ENCODE measurements around the gene SPECC1L. TPM values are rescaled to one million over a fixed set of nuclear protein-coding genes. Genes with fewer than 3 reads are reported as not detected.

Gene SPECC1L
- polyA plus RNA-seq, 2 donors, result 11.0 to 11.4 TPM

GRCh38 chr22:24460418-24461089 lies 189.9 kb downstream of the SPECC1L start:
- no peaks in the 10 kb centered on the region for H3K4me1 ChIP-seq (ENCODE audit: control insufficient read depth in 2 of 2, insufficient read depth in 2 of 2, low read length in 1 of 2)
- WGBS, 2 donors, result 68 to 78% methylated on average over 10 of the region's 10 CpGs
- H3K27ac ChIP-seq (ENCODE audit: low read depth in 2 of 2, low read length in 1 of 2), result no peak overlapping the region
- no peaks in the 10 kb centered on the region for H3K27me3 ChIP-seq (ENCODE audit: control insufficient read depth in 1 of 2, insufficient read depth in 2 of 2, low read length in 2 of 2)
- H3K4me3 ChIP-seq (ENCODE audit: low read depth in 1 of 2, low read length in 2 of 2), result no peak overlapping the region
- H3K9me3 ChIP-seq (ENCODE audit: control insufficient read depth in 2 of 2, insufficient read depth in 1 of 2, low read depth in 1 of 2, low read length in 1 of 2), result no peaks in the 10 kb centered on the region
- H3K36me3 ChIP-seq (ENCODE audit: control insufficient read depth in 2 of 2, insufficient read depth in 2 of 2, low read length in 1 of 2), result no peaks in the 10 kb centered on the region

GRCh38 chr22:24463071-24463760 lies 192.6 kb downstream of the SPECC1L start:
- no peak overlapping the region for H3K27ac ChIP-seq (ENCODE audit: low read depth in 2 of 2, low read length in 1 of 2)
- H3K36me3 ChIP-seq (ENCODE audit: control insufficient read depth in 2 of 2, insufficient read depth in 2 of 2, low read length in 1 of 2), result no peaks in the 10 kb centered on the region
- 76 to 79% methylated on average over 6 of the region's 6 CpGs for WGBS, 2 donors

GRCh38 chr22:24465566-24465965 lies 194.9 kb downstream of the SPECC1L start:
- Histone ChIP-seq H3K27ac (ENCODE audit: low read depth in 2 of 2, low read length in 1 of 2) (no peak overlapping the region), H3K4me3 (ENCODE audit: low read depth in 1 of 2, low read length in 2 of 2) (no peak overlapping the region)

More at GRCh38 chr22:24463071-24463760, 192.6 kb downstream of the SPECC1L start:
- Histone ChIP-seq H3K9me3 (ENCODE audit: control insufficient read depth in 2 of 2, insufficient read depth in 1 of 2, low read depth in 1 of 2, low read length in 1 of 2) (no peaks in the 10 kb centered on the region), H3K27me3 (ENCODE audit: control insufficient read depth in 1 of 2, insufficient read depth in 2 of 2, low read length in 2 of 2) (no peaks in the 10 kb centered on the region), H3K4me3 (ENCODE audit: low read depth in 1 of 2, low read length in 2 of 2) (no peak overlapping the region), H3K4me1 (ENCODE audit: control insufficient read depth in 2 of 2, insufficient read depth in 2 of 2, low read length in 1 of 2) (no peaks in the 10 kb centered on the region)

GRCh38 chr22:24465975-24466374 lies 195.3 kb downstream of the SPECC1L start:
- no peak overlapping the region for H3K4me3 ChIP-seq (ENCODE audit: low read depth in 1 of 2, low read length in 2 of 2)
- 96 to 98% methylated on average over 3 of the region's 3 CpGs for WGBS, 2 donors
- H3K9me3 ChIP-seq (ENCODE audit: control insufficient read depth in 2 of 2, insufficient read depth in 1 of 2, low read depth in 1 of 2, low read length in 1 of 2), result no peaks in the 10 kb centered on the region
- H3K27me3 ChIP-seq (ENCODE audit: control insufficient read depth in 1 of 2, insufficient read depth in 2 of 2, low read length in 2 of 2), result no peaks in the 10 kb centered on the region
- no peaks in the 10 kb centered on the region for H3K4me1 ChIP-seq (ENCODE audit: control insufficient read depth in 2 of 2, insufficient read depth in 2 of 2, low read length in 1 of 2)
- H3K36me3 ChIP-seq (ENCODE audit: control insufficient read depth in 2 of 2, insufficient read depth in 2 of 2, low read length in 1 of 2), result no peaks in the 10 kb centered on the region
- no peak overlapping the region for H3K27ac ChIP-seq (ENCODE audit: low read depth in 2 of 2, low read length in 1 of 2)

More at GRCh38 chr22:24465566-24465965, 194.9 kb downstream of the SPECC1L start:
- WGBS, 2 donors, result 72 to 76% methylated on average over 5 of the region's 5 CpGs
- no peaks in the 10 kb centered on the region for H3K36me3 ChIP-seq (ENCODE audit: control insufficient read depth in 2 of 2, insufficient read depth in 2 of 2, low read length in 1 of 2)
- H3K4me1 ChIP-seq (ENCODE audit: control insufficient read depth in 2 of 2, insufficient read depth in 2 of 2, low read length in 1 of 2), result no peaks in the 10 kb centered on the region
- H3K27me3 ChIP-seq (ENCODE audit: control insufficient read depth in 1 of 2, insufficient read depth in 2 of 2, low read length in 2 of 2), result no peaks in the 10 kb centered on the region
- no peaks in the 10 kb centered on the region for H3K9me3 ChIP-seq (ENCODE audit: control insufficient read depth in 2 of 2, insufficient read depth in 1 of 2, low read depth in 1 of 2, low read length in 1 of 2)

- Histone ChIP-seq H3K4me3 (ENCODE audit: low read depth in 1 of 2, low read length in 2 of 2) (no peak overlapping the region), H3K27me3 (ENCODE audit: control insufficient read depth in 1 of 2, insufficient read depth in 2 of 2, low read length in 2 of 2) (no peaks in the 10 kb centered on the region), H3K9me3 (ENCODE audit: control insufficient read depth in 2 of 2, insufficient read depth in 1 of 2, low read depth in 1 of 2, low read length in 1 of 2) (no peaks in the 10 kb centered on the region), H3K4me1 (ENCODE audit: control insufficient read depth in 2 of 2, insufficient read depth in 2 of 2, low read length in 1 of 2) (no peaks in the 10 kb centered on the region), H3K36me3 (ENCODE audit: control insufficient read depth in 2 of 2, insufficient read depth in 2 of 2, low read length in 1 of 2) (no peaks in the 10 kb centered on the region), H3K27ac (ENCODE audit: low read depth in 2 of 2, low read length in 1 of 2) (no peak overlapping the region)
- 51 to 77% methylated on average over 1 of the region's 1 CpG for WGBS, 2 donors
Observed at GRCh38 chr22:24466716-24467328, 196.2 kb downstream of the SPECC1L start.

- 72 to 78% methylated on average over 2 of the region's 2 CpGs for WGBS, 2 donors
- Histone ChIP-seq H3K27me3 (ENCODE audit: control insufficient read depth in 1 of 2, insufficient read depth in 2 of 2, low read length in 2 of 2) (no peaks in the 10 kb centered on the region), H3K36me3 (ENCODE audit: control insufficient read depth in 2 of 2, insufficient read depth in 2 of 2, low read length in 1 of 2) (no peaks in the 10 kb centered on the region), H3K9me3 (ENCODE audit: control insufficient read depth in 2 of 2, insufficient read depth in 1 of 2, low read depth in 1 of 2, low read length in 1 of 2) (no peaks in the 10 kb centered on the region), H3K4me3 (ENCODE audit: low read depth in 1 of 2, low read length in 2 of 2) (no peak overlapping the region), H3K27ac (ENCODE audit: low read depth in 2 of 2, low read length in 1 of 2) (no peak overlapping the region), H3K4me1 (ENCODE audit: control insufficient read depth in 2 of 2, insufficient read depth in 2 of 2, low read length in 1 of 2) (no peaks in the 10 kb centered on the region)
Observed at GRCh38 chr22:24467340-24467739, 196.7 kb downstream of the SPECC1L start.

Other genes with a start within 250 kb of the SPECC1L start
- gene SUSD2, start 89.3 kb upstream of the SPECC1L start, polyA plus RNA-seq, result 1 to 10 TPM in 1 of 2 donors, under 1 TPM in 1; 0.73 to 1.4 TPM
- 1 to 10 TPM; 4.7 to 7.1 TPM for gene GGT5, start 25.7 kb upstream of the SPECC1L start, polyA plus RNA-seq
- gene ADORA2A, start 156.8 kb downstream of the SPECC1L start, polyA plus RNA-seq, result under 1 TPM; 0.72 to 0.92 TPM
- under 1 TPM; 0.04 to 0.06 TPM for gene UPB1, start 224.5 kb downstream of the SPECC1L start, polyA plus RNA-seq